ENCODE results near the gene IGBP1.
"Not testable (repeated sequence)": the region's sequence is repeated elsewhere in the genome, so short reads cannot be mapped to it uniquely, and the experiment has no call there.

IGBP1 gene
- total RNA-seq = 45.9 to 80.0 (median 56.6) reads per million in 9 experiments

- peak within 1 kb of the TSS; percentile 83 to 94 for H3K4me3 Mint-ChIP-seq
- H3K27me3 Mint-ChIP-seq = no peaks in the 10 kb centered on the region
- no peaks in the 10 kb centered on the region for H3K9me3 Mint-ChIP-seq
- peak; percentile 82 for ATAC-seq (replicated peaks)
- peaks cover 38% of the 10 kb centered on the region for H3K36me3 Mint-ChIP-seq (ENCODE audit: insufficient read depth)
- H3K27ac Mint-ChIP-seq = peak within 1 kb of the TSS; percentile 93 to 98
- DNase-seq = peak; percentile 65 to 70 (median 66)
- H3K4me1 Mint-ChIP-seq (ENCODE audit: low read depth in 2 of 2) = peaks cover 19 to 22% of the 10 kb centered on the region in 2 donors
Observed at GRCh38 chrX:70133303-70134115, at the start of gene IGBP1. Gene IGBP1, plus strand, starts transcription at chrX:70133447. Its CDS starts 501 bp downstream, at chrX:70133948.

GRCh38 chrX:70084592-70085240 is 48.5 kb upstream of the IGBP1 start:
- DNase-seq (no peak), ATAC-seq (replicated peaks) (no peak)
- H3K9me3 Mint-ChIP-seq = no peaks in the 10 kb centered on the region
- peaks cover 0 to 13% of the 10 kb centered on the region in 2 donors for H3K27me3 Mint-ChIP-seq
- no peak overlapping the region for H3K4me3 Mint-ChIP-seq
- no peaks in the 10 kb centered on the region for H3K36me3 Mint-ChIP-seq (ENCODE audit: insufficient read depth)
- no peak overlapping the region for H3K27ac Mint-ChIP-seq
- H3K4me1 Mint-ChIP-seq (ENCODE audit: low read depth in 2 of 2) = no peaks in the 10 kb centered on the region

DNA sequence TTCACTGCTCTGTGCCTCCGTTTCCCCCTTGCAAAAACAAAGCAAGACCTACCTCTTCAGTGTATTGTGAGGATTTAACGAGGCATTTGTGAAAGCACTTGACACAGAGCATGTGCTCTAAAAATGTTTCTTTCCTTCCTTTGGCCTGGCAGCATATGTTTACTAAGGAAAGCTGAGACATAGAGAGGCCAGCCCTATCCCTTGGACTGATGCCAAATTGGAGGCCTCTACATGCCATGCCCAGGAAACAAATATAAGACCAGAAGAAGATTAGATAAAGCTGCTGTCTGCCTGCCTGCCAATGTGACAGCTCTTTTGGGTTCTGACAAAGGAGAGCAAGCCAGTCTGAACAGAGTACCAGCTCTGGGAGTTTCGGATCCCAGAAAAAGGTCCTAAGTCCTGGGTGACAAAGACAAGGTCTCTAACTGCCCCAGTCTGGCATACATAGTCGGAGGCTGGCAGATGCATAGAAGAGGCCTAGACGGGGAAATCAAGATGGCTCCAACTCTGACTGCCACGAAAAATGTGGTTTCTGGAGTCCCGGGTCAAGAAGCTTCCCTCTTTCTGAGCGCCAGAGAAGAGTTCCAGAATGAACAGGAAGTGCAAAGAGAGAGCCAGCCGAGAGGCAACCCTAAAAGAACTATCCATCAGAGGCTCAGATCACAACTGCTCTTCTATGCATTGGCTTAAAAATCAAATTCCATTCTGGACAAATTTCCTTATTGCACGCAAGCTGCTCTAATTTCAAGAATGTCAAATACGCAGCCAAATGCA is 45.2 kb upstream of the IGBP1 start:
- H3K27ac Mint-ChIP-seq = no peak overlapping the region
- H3K4me3 Mint-ChIP-seq = no peak overlapping the region
- ATAC-seq (replicated peaks) = no peak
- DNase-seq = no peak
- peaks cover 0 to 6% of the 10 kb centered on the region in 2 donors for H3K27me3 Mint-ChIP-seq
- no peaks in the 10 kb centered on the region for H3K9me3 Mint-ChIP-seq
- no peaks in the 10 kb centered on the region for H3K36me3 Mint-ChIP-seq (ENCODE audit: insufficient read depth)
- no peaks in the 10 kb centered on the region for H3K4me1 Mint-ChIP-seq (ENCODE audit: low read depth in 2 of 2)

DNA sequence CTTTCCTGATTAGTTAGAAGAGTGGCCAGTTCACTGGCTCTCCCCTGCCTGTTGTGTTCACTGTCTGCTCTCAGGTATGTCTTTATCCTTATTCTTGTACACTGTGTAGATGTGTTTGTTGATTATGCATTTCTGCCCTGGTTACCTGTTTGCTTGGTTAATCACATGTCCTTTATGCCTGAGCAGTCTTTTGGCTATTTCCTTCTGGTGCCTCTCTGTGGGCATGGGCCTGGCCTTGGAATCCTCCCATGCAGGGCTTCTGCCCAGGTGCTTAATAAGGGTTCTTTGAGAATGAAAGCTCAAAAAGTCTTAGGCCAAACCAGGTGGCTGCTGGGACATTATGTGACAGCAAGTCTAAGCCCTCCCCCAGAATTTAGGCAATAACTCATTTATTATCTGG is 44.5 kb upstream of the IGBP1 start:
- ATAC-seq (replicated peaks) = no peak
- Mint-ChIP-seq H3K27ac (no peak overlapping the region), H3K27me3 (peaks cover 0 to 5% of the 10 kb centered on the region in 2 donors), H3K4me3 (no peak overlapping the region), H3K9me3 (no peaks in the 10 kb centered on the region), H3K4me1 (ENCODE audit: low read depth in 2 of 2) (no peaks in the 10 kb centered on the region), H3K36me3 (ENCODE audit: insufficient read depth) (no peaks in the 10 kb centered on the region)
- DNase-seq = no peak

DNA sequence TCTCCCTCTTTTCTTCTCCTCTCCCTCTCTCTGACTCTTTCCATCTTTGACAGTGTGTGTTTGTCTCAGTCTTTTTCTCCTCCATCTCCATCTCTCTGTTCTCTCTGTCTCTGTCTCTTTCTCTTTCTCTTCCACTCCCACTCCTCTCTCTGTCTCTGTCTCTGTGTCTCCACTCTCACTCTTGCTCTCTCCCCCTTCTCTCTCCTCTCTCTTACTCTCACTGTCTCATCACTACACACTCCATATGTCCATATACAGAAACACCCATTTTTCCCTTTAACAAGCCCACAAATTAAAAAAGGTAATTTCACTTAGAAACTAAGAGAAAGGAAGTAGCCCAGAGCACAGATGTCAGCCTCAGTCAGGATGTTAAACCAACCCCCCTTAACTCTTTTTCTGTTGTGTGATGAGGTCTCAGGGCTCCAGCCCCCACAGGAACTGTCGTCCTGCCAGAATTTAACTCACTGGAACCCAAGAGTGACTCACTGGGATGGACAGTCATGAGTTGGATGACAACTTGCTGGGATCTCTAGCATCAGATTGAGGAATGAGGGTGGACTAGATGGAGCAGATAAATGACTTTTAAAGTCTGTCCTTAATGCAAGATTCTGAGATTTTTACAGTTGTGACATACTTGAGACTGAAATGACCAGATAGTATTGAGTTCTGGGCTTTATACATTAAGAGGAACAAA is 43.5 kb upstream of the IGBP1 start:
- Mint-ChIP-seq H3K4me1 (ENCODE audit: low read depth in 2 of 2) (no peaks in the 10 kb centered on the region), H3K27me3 (no peaks in the 10 kb centered on the region), H3K4me3 (no peak overlapping the region), H3K27ac (no peak overlapping the region), H3K36me3 (ENCODE audit: insufficient read depth) (no peaks in the 10 kb centered on the region), H3K9me3 (no peaks in the 10 kb centered on the region)
- ATAC-seq (replicated peaks) (no peak), DNase-seq (no peak)

GRCh38 chrX:70092247-70092646 is 41.0 kb upstream of the IGBP1 start:
- H3K4me1 Mint-ChIP-seq (ENCODE audit: low read depth in 2 of 2) = no peaks in the 10 kb centered on the region
- ATAC-seq (replicated peaks) (no peak), DNase-seq (no peak)
- H3K4me3 Mint-ChIP-seq = no peak overlapping the region
- H3K27me3 Mint-ChIP-seq = peaks cover under 1 to 9% of the 10 kb centered on the region in 2 donors
- H3K36me3 Mint-ChIP-seq (ENCODE audit: insufficient read depth) = no peaks in the 10 kb centered on the region
- H3K27ac Mint-ChIP-seq = no peak overlapping the region
- no peaks in the 10 kb centered on the region for H3K9me3 Mint-ChIP-seq

DNA sequence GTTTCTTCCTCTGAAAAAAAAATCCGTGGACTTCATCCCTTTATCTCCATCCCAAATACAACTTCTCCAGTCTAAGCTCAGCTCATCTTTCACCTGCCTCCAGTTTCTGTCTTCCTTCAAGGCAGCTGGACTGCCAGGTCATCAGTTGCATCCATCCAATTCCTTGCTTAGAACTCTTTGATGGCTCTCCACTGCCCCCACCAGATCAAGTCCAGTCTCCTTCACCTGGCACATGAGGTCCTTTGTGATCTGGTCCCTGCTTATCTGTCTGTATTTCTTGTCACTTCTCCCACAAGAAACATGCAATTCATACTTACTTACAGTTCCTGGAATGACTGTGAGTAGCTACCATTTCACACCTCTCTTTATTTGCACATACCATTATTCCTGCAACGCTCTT is 37.2 kb upstream of the IGBP1 start:
- H3K27ac Mint-ChIP-seq = no peak overlapping the region
- no peaks in the 10 kb centered on the region for H3K9me3 Mint-ChIP-seq
- no peak overlapping the region for H3K4me3 Mint-ChIP-seq
- H3K4me1 Mint-ChIP-seq (ENCODE audit: low read depth in 2 of 2) = no peaks in the 10 kb centered on the region
- H3K36me3 Mint-ChIP-seq (ENCODE audit: insufficient read depth) = no peaks in the 10 kb centered on the region
- H3K27me3 Mint-ChIP-seq = peaks cover 17 to 21% of the 10 kb centered on the region in 2 donors
- no peak for DNase-seq
- no peak for ATAC-seq (replicated peaks)

- Mint-ChIP-seq H3K9me3 (no peaks in the 10 kb centered on the region), H3K27ac (no peak overlapping the region), H3K4me1 (ENCODE audit: low read depth in 2 of 2) (no peaks in the 10 kb centered on the region), H3K27me3 (peaks cover 0 to 9% of the 10 kb centered on the region in 2 donors), H3K36me3 (ENCODE audit: insufficient read depth) (no peaks in the 10 kb centered on the region), H3K4me3 (no peak overlapping the region)
- DNase-seq (no peak), ATAC-seq (replicated peaks) (no peak)
Observed at GRCh38 chrX:70105229-70105628, 28.0 kb upstream of the IGBP1 start.

- not testable (repeated sequence) for H3K9me3 Mint-ChIP-seq; H3K4me1 Mint-ChIP-seq (ENCODE audit: low read depth in 2 of 2); H3K27me3 Mint-ChIP-seq; DNase-seq; H3K27ac Mint-ChIP-seq; H3K36me3 Mint-ChIP-seq (ENCODE audit: insufficient read depth); ATAC-seq (replicated peaks); H3K4me3 Mint-ChIP-seq
Observed at GRCh38 chrX:70111436-70112026, 21.7 kb upstream of the IGBP1 start.

- Mint-ChIP-seq H3K9me3 (no peaks in the 10 kb centered on the region), H3K4me1 (ENCODE audit: low read depth in 2 of 2) (no peaks in the 10 kb centered on the region), H3K27me3 (peaks cover 0 to 9% of the 10 kb centered on the region in 2 donors), H3K27ac (no peak overlapping the region), H3K36me3 (ENCODE audit: insufficient read depth) (no peaks in the 10 kb centered on the region), H3K4me3 (no peak overlapping the region)
- ATAC-seq (replicated peaks) (no peak), DNase-seq (no peak)
Observed at GRCh38 chrX:70117738-70118137, 15.5 kb upstream of the IGBP1 start.

GRCh38 chrX:70123014-70123413 is 10.2 kb upstream of the IGBP1 start:
- not testable (repeated sequence) for H3K36me3 Mint-ChIP-seq (ENCODE audit: insufficient read depth); H3K4me1 Mint-ChIP-seq (ENCODE audit: low read depth in 2 of 2); H3K27me3 Mint-ChIP-seq; DNase-seq; ATAC-seq (replicated peaks); H3K4me3 Mint-ChIP-seq; H3K9me3 Mint-ChIP-seq; H3K27ac Mint-ChIP-seq

DNA sequence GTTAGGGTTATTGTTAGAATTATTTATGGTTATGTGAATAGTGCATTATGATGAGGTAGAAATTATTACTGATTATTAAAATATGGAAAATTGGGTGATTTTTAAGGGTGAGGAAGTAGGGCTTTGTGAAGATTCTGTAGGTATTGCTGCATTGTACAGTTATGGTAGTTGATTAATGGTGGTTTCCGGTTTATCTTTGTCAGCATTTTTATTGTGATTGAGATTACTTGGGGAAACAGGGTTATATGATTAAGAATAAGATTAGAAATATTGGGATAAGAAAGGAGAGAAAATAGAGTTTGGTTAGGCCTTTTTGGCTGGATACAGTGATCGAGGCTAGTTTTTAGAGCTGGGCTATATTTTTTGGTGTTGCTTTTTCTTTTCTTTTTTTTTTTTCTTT is 8.6 kb upstream of the IGBP1 start:
- Mint-ChIP-seq H3K27me3 (no peaks in the 10 kb centered on the region), H3K9me3 (no peaks in the 10 kb centered on the region), H3K4me1 (ENCODE audit: low read depth in 2 of 2) (no peaks in the 10 kb centered on the region), H3K4me3 (no peak overlapping the region), H3K27ac (no peak overlapping the region), H3K36me3 (ENCODE audit: insufficient read depth) (no peaks in the 10 kb centered on the region)
- no peak for ATAC-seq (replicated peaks)
- DNase-seq = no peak

DNA sequence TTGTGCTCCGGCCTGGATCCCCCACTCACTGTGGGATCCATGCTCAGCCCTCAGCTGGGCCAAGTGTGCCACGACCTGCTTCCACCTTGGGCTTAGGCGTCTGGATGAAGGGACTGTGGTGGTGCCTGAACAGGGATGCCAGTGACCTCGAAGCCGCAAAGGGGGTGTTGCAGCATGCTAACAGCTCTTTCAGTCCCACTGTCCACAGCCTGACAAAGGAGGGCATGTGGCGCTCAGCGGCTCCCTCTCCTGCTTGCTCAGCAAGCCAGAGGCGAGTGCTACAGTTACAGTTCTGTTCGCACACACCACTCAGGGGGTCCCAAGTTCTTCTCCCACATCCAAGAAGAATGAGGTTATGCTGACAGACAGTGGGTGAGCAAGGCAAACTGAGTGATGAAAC is 5.2 kb upstream of the IGBP1 start:
- H3K4me3 Mint-ChIP-seq = no peak overlapping the region
- H3K27me3 Mint-ChIP-seq = no peaks in the 10 kb centered on the region
- no peak overlapping the region for H3K27ac Mint-ChIP-seq
- peaks cover 2 to 4% of the 10 kb centered on the region in 2 donors for H3K4me1 Mint-ChIP-seq (ENCODE audit: low read depth in 2 of 2)
- DNase-seq = no peak
- H3K36me3 Mint-ChIP-seq (ENCODE audit: insufficient read depth) = peaks cover 3% of the 10 kb centered on the region
- H3K9me3 Mint-ChIP-seq = no peaks in the 10 kb centered on the region
- ATAC-seq (replicated peaks) = no peak
